PFSK-1 (cell line): Measurements from ENCODE around the gene SLC22A17.

Source experiments
- FOXP2 ChIP-seq: optimal IDR thresholded peaks from 2 replicates; pipeline ENCODE3; 2011; ENCODE audit warnings: borderline replicate concordance, control low read depth, inconsistent platforms; ENCODE audit not compliant: insufficient read depth; ENCODE audit errors: extremely low read length, extremely low read depth
- POLR2AphosphoS5 ChIP-seq: IDR thresholded peaks from 2 replicates; pipeline ENCODE4 v1.6.1; 2012; ENCODE audit warnings: low read depth, mild to moderate bottlenecking, control low read depth, low read length, moderate library complexity
- REST ChIP-seq, 2 experiments: IDR thresholded peaks; 2 replicates each; pipeline versions ENCODE4 v1.6.1 to v1.8.0; 2011 to 2012; ENCODE audit warnings: low read depth in 2 of 2, low read length in 2 of 2, control low read depth in 1 of 2, inconsistent platforms in 1 of 2, mild to moderate bottlenecking in 1 of 2, moderate library complexity in 1 of 2; ENCODE audit not compliant: insufficient read depth in 1 of 2
- SIN3A ChIP-seq: IDR thresholded peaks from 2 replicates; pipeline ENCODE4 v1.6.1; 2012; ENCODE audit warnings: mild to moderate bottlenecking, low read length, moderate library complexity, borderline replicate concordance; ENCODE audit not compliant: insufficient read depth
- TAF1 ChIP-seq: IDR thresholded peaks from 2 replicates; pipeline ENCODE4 v1.6.1; 2012; ENCODE audit warnings: low read length, control low read depth, borderline replicate concordance; ENCODE audit not compliant: insufficient read depth

The SLC22A17 gene

DNA sequence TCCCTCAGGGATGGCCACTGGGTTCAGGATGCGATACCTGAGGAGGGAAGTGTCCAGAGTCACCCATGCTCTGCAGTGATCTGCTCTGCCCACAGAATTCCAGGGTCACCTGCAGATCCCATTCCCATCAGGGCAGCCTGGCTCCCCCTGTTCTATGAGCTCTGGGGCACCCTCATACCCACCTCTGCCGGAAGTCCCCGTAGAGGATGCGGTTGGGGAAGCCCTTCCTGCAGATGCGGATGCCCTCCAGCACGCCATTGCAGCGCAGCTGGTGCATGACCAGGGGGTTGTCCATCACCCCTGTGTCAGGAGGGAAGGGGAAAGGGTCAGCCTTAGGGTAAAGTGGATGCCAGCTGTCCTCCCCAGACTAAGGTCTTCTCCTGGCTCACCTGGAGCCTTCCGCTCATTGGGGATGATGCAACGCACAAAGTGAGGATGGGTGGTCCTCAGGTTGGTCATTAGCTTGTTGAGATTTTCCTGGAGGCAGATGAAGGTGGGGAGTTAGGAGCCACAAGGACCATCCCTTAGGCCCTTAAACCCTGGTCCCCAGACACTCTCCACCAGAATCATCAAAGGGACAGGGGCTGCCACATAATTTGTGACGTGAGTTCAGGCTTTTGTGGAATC, 44.2 kb upstream of the SLC22A17 start:
- TF ChIP-seq FOXP2 = no peak
- TF ChIP-seq TAF1 = no peak
- TF ChIP-seq REST (IDR thresholded peaks at IDR 0.05; ENCODE audit: insufficient read depth in 1 of 2, low read depth in 2 of 2, low read length in 2 of 2) = no peak
- TF ChIP-seq POLR2AphosphoS5 = no peak
- no peak for TF ChIP-seq SIN3A

DNA sequence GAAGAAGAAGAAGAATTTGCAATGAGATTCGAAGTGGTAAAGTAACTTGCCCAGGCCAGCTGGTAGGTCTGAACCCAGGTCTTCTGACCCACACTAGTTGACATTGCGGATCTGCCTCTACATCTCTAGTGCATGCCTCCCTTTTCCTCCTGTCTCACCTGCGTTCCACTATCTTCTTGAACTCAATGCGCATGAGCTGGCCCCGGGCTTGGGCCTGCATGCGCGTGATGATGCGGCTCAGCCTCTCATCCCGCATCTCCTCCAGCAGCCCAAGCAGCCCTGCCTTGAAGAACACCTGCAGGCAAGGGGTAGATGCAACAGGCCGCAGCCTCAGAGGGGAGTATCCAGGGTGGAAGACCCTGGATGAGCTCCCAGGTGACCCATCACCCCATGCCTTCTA, 43.4 kb upstream of the SLC22A17 start:
- TF ChIP-seq POLR2AphosphoS5 = no peak
- no peak for TF ChIP-seq FOXP2
- TF ChIP-seq TAF1 = no peak
- TF ChIP-seq SIN3A = no peak
- TF ChIP-seq REST (IDR thresholded peaks at IDR 0.05; ENCODE audit: insufficient read depth in 1 of 2, low read depth in 2 of 2, low read length in 2 of 2) = no peak

GRCh38 chr14:23392613-23393012, 39.9 kb upstream of the SLC22A17 start:
- TF ChIP-seq POLR2AphosphoS5 (no peak), REST (IDR thresholded peaks at IDR 0.05; ENCODE audit: insufficient read depth in 1 of 2, low read depth in 2 of 2, low read length in 2 of 2) (no peak), SIN3A (no peak), TAF1 (no peak), FOXP2 (no peak)

DNA sequence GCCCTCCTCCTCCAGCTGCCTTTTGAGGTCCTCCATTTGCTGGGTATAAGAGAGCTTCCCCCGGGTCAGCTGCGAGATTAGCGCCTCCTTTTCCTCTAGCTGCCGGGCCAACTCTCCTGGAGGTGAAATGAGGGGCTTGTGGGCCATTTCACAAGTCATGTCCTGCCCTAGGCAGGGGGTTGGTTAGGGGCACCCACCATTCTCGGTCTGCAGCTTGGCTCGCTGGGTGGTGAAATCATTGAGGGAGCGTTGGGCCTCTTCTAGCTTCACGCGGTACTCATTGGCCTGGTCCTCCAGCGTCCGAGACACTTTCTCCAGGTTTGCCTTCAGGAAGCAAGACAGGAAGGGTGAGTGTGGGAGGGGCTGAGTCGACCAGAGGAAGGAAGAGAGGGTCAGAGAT, 36.7 kb upstream of the SLC22A17 start:
- no peak for TF ChIP-seq FOXP2
- no peak for TF ChIP-seq REST (IDR thresholded peaks at IDR 0.05; ENCODE audit: insufficient read depth in 1 of 2, low read depth in 2 of 2, low read length in 2 of 2)
- no peak for TF ChIP-seq SIN3A
- TF ChIP-seq POLR2AphosphoS5 = no peak
- TF ChIP-seq TAF1 = no peak

DNA sequence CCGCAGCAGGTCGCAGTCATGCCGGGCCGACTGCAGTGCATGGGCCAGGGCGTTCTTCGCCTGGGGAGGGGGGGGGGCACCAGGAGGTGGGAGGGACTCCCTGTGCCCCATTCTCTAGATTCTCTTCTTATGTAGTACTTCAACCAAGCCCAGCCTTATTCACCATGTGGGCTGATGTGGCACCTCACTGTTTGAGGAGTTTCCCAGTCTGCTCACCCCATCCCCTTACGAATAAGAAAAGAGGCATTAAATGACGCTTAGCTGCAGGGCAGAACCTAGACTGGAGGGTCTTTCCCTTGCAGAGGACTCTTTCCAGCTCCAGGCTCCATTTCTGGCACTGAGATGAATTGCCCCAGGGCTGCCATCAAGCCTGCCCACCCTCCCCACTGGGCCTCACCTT, 36.3 kb upstream of the SLC22A17 start:
- no peak for TF ChIP-seq TAF1
- no peak for TF ChIP-seq FOXP2
- no peak for TF ChIP-seq POLR2AphosphoS5
- TF ChIP-seq REST (IDR thresholded peaks at IDR 0.05; ENCODE audit: insufficient read depth in 1 of 2, low read depth in 2 of 2, low read length in 2 of 2) = no peak
